Activated T-helper 1 cell treated with anti-CD3 and anti-CD28 coated beads, Interleukin-12 subunit alpha, Interleukin-12 subunit beta, Interleukin-2, Interleukin-4 antibody, amounts not matched to agents 30 ng/mL and 10 ng/mL and 1 ng/mL, durations not matched to agents 14 hours and 24 hours and 36 hours (primary cell): ENCODE data around the gene CCNQ. TPM values are rescaled to one million over a fixed set of nuclear protein-coding genes. Genes with fewer than 3 reads are reported as not detected.

ENCODE experiments used
- DNase-seq: peaks from one replicate; pipeline ENCODE4 v3.0.0; 2021; ENCODE audit warnings: low spot score
- H3K27ac Mint-ChIP-seq: one replicate; pipeline ENCODE4 v1.8.0; 2021; ENCODE audit warnings: mild to moderate bottlenecking, mixed read lengths
- H3K27me3 Mint-ChIP-seq: one replicate; pipeline ENCODE4 v1.8.0; 2022; ENCODE audit warnings: mild to moderate bottlenecking, moderate library complexity, mixed read lengths; ENCODE audit not compliant: insufficient read depth
- H3K36me3 Mint-ChIP-seq: one replicate; pipeline ENCODE4 v1.8.0; 2021; ENCODE audit warnings: low read depth, mixed read lengths
- H3K4me1 Mint-ChIP-seq: one replicate; pipeline ENCODE4 v1.8.0; 2021; ENCODE audit warnings: low read depth, mixed read lengths
- H3K4me3 Mint-ChIP-seq: one replicate; pipeline ENCODE4 v1.8.0; 2021; ENCODE audit warnings: mild to moderate bottlenecking, moderate library complexity, mixed read lengths
- H3K9me3 Mint-ChIP-seq: one replicate; pipeline ENCODE4 v1.8.0; 2021; ENCODE audit warnings: mixed read lengths
- intact Hi-C: fragments of 100-400 bp; cut with micrococcal nuclease; formaldehyde crosslinking; loops from one replicate; pipeline ENCODE4 v1.15.1; 2024
- total RNA-seq: library from RNA; stranded (reverse); gene quantifications from 2 replicates; pipeline ENCODE4 v1.2.3, GENCODE V29; 2022

Gene CCNQ
- 28.0 and 29.3 TPM in 2 replicates for total RNA-seq

- Mint-ChIP-seq H3K9me3 (no peaks in the 10 kb centered on the region), H3K36me3 (peaks cover 9% of the 10 kb centered on the region), H3K4me1 (peaks cover 30% of the 10 kb centered on the region), H3K27ac (peak within 1 kb of the TSS; percentile 71), H3K4me3 (peak within 1 kb of the TSS; percentile 92), H3K27me3 (peaks cover 1% of the 10 kb centered on the region)
- intact Hi-C loops, result loop anchor here (1.0 to 5.0 kb wide), 7 partner anchors 15 to 641 kb away; partner anchors contain the start of genes ABCD1, BCAP31, HAUS7 and HCFC1
- DNase-seq, result peak; percentile 15
Observed at GRCh38 chrX:153598541-153599191, at the start of gene CCNQ. CCNQ (minus strand) TSS chrX:153599139; CDS start chrX:153599073, 66 bp downstream.

- no peak for DNase-seq
- no peaks in the 10 kb centered on the region for H3K36me3 Mint-ChIP-seq
- peaks cover 4% of the 10 kb centered on the region for H3K4me1 Mint-ChIP-seq
- intact Hi-C loops, result no loop called here
- no peak overlapping the region for H3K4me3 Mint-ChIP-seq
- H3K27me3 Mint-ChIP-seq, result peaks cover 31% of the 10 kb centered on the region
- no peaks in the 10 kb centered on the region for H3K9me3 Mint-ChIP-seq
- H3K27ac Mint-ChIP-seq, result no peak overlapping the region
Observed at GRCh38 chrX:153647461-153648357, 48.8 kb upstream of the CCNQ start.

- Mint-ChIP-seq H3K4me1 (peaks cover 5% of the 10 kb centered on the region), H3K9me3 (no peaks in the 10 kb centered on the region), H3K4me3 (no peak within 1 kb of the TSS), H3K36me3 (no peaks in the 10 kb centered on the region), H3K27me3 (peaks cover 33% of the 10 kb centered on the region), H3K27ac (no peak within 1 kb of the TSS)
- intact Hi-C loops, result no loop called here
- no peak for DNase-seq
Observed at GRCh38 chrX:153646620-153647373, 47.9 kb upstream of the CCNQ start, which contains the start of gene DUSP9. DUSP9 (plus strand) TSS chrX:153647203; CDS start chrX:153647954, 751 bp downstream.

- Mint-ChIP-seq H3K27ac (no peak overlapping the region), H3K9me3 (no peaks in the 10 kb centered on the region), H3K4me3 (no peak overlapping the region), H3K27me3 (peaks cover 37% of the 10 kb centered on the region), H3K36me3 (no peaks in the 10 kb centered on the region), H3K4me1 (peaks cover 5% of the 10 kb centered on the region)
- intact Hi-C loops, result no loop called here
- DNase-seq, result no peak
Observed at GRCh38 chrX:153645921-153646488, 47.1 kb upstream of the CCNQ start.

- intact Hi-C loops, result no loop called here
- Mint-ChIP-seq H3K4me1 (peaks cover 5% of the 10 kb centered on the region), H3K36me3 (no peaks in the 10 kb centered on the region), H3K27me3 (peaks cover 37% of the 10 kb centered on the region), H3K27ac (no peak overlapping the region), H3K4me3 (no peak overlapping the region), H3K9me3 (no peaks in the 10 kb centered on the region)
- no peak for DNase-seq
Observed at GRCh38 chrX:153645151-153645550, 46.2 kb upstream of the CCNQ start.

GRCh38 chrX:153644356-153645125, 45.6 kb upstream of the CCNQ start:
- intact Hi-C loops, result no loop called here
- no peak for DNase-seq
- no peak overlapping the region for H3K27ac Mint-ChIP-seq
- peaks cover 37% of the 10 kb centered on the region for H3K27me3 Mint-ChIP-seq
- no peak overlapping the region for H3K4me3 Mint-ChIP-seq
- no peaks in the 10 kb centered on the region for H3K9me3 Mint-ChIP-seq
- peaks cover 5% of the 10 kb centered on the region for H3K4me1 Mint-ChIP-seq
- no peaks in the 10 kb centered on the region for H3K36me3 Mint-ChIP-seq

- Mint-ChIP-seq H3K9me3 (no peaks in the 10 kb centered on the region), H3K4me3 (no peak overlapping the region), H3K27ac (no peak overlapping the region), H3K36me3 (no peaks in the 10 kb centered on the region), H3K27me3 (peaks cover 35% of the 10 kb centered on the region), H3K4me1 (peaks cover 5% of the 10 kb centered on the region)
- DNase-seq, result no peak
- intact Hi-C loops, result no loop called here
Observed at GRCh38 chrX:153643431-153644351, 44.8 kb upstream of the CCNQ start.

GRCh38 chrX:153642655-153643430, 43.9 kb upstream of the CCNQ start:
- Mint-ChIP-seq H3K27me3 (peaks cover 30% of the 10 kb centered on the region), H3K9me3 (no peaks in the 10 kb centered on the region), H3K27ac (no peak overlapping the region), H3K4me3 (peak overlapping the region; percentile 57), H3K36me3 (no peaks in the 10 kb centered on the region), H3K4me1 (peaks cover 5% of the 10 kb centered on the region)
- intact Hi-C loops, result no loop called here
- DNase-seq, result no peak

GRCh38 chrX:153642051-153642654, 43.2 kb upstream of the CCNQ start:
- intact Hi-C loops, result no loop called here
- peaks cover 30% of the 10 kb centered on the region for H3K27me3 Mint-ChIP-seq
- no peak for DNase-seq
- H3K4me3 Mint-ChIP-seq, result no peak overlapping the region
- no peak overlapping the region for H3K27ac Mint-ChIP-seq
- H3K9me3 Mint-ChIP-seq, result no peaks in the 10 kb centered on the region
- H3K36me3 Mint-ChIP-seq, result no peaks in the 10 kb centered on the region
- H3K4me1 Mint-ChIP-seq, result peaks cover 5% of the 10 kb centered on the region

- intact Hi-C loops, result no loop called here
- Mint-ChIP-seq H3K4me3 (no peak overlapping the region), H3K4me1 (peaks cover 5% of the 10 kb centered on the region), H3K27me3 (peaks cover 30% of the 10 kb centered on the region), H3K27ac (no peak overlapping the region), H3K36me3 (no peaks in the 10 kb centered on the region), H3K9me3 (no peaks in the 10 kb centered on the region)
- DNase-seq, result no peak
Observed at GRCh38 chrX:153641627-153642026, 42.7 kb upstream of the CCNQ start.
